HEK293T (cell line): ENCODE data around the gene KIF26B.

ENCODE experiments used
- BHLHE40 ChIP-seq: fragments of 450-650 bp; IDR thresholded peaks from 2 replicates; pipeline ENCODE4 v1.6.1; 2016; ENCODE audit warnings: mild to moderate bottlenecking, moderate library complexity, borderline replicate concordance
- FOXK2 ChIP-seq: fragments of 450-650 bp; IDR thresholded peaks from 2 replicates; pipeline ENCODE4 v1.6.1; 2016; ENCODE audit warnings: mild to moderate bottlenecking
- FOXM1 ChIP-seq: fragments of 450-650 bp; IDR thresholded peaks from 2 replicates; pipeline ENCODE4 v1.6.1; 2017; ENCODE audit warnings: mild to moderate bottlenecking, borderline replicate concordance
- NFRKB ChIP-seq: fragments of 450-650 bp; IDR thresholded peaks from 2 replicates; pipeline ENCODE4 v1.6.1; 2016; ENCODE audit warnings: mild to moderate bottlenecking, moderate library complexity
- SP1 ChIP-seq: fragments of 450-650 bp; IDR thresholded peaks from 2 replicates; pipeline ENCODE4 v1.6.1; 2017
- ZNF384 ChIP-seq: fragments of 450-650 bp; IDR thresholded peaks from 2 replicates; pipeline ENCODE4 v1.6.1; 2016

DNA sequence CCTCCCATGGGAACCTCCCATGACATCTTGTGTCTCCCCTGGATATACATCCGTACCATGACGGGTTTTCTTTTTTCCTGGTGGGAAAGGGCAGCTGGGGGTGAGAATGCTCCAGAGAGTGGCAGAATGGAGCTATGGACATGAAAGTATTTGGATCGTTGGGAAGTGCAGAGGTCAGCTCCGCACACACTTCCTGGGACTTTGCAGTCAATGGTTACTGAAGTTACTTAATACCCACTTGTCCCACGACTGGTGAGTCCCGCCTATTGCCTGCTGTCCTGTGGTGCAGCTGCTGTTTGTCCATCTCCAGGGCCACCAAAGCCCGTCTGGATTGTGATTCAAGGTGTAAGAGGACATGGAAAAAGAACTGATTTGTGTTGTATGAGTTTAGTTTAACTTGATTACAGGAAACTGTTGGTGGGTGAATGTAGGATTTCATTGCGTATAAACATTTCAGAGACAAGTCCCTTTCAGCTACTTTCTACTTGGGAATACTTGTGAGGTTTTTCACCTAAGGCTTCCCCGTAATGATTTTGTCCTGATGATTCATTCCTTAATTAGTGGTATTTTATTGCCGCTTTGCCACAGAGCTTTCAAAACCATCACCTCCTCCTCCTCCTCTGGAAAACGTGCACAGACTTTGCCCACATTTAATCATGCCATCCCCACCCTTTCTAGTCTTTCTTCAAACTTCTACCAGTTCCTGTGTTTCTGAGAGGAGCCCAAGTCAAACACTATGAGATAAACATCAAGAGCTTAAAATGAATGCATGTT is 308.8 kb downstream of the KIF26B start:
- TF ChIP-seq FOXM1 (no peak), NFRKB (no peak), FOXK2 (no peak), SP1 (no peak), BHLHE40 (no peak), ZNF384 (no peak)
